ENCODE results near the gene TIMP3.

Gene TIMP3

GRCh38 chr22:32839831-32840584 is 38.5 kb downstream of the TIMP3 start:
- H3K4me3 ChIP-seq (ENCODE audit: low read depth, low read length), result no peak overlapping the region
- no peak for TF ChIP-seq CTCF (IDR thresholded peaks at IDR 0.05; ENCODE audit: insufficient read depth, low read length, missing control alignments)
- no peak for DNase-seq (ENCODE audit: low read depth, low spot score)
- CTCF ChIA-PET, result interaction anchor here (1.0 to 1.2 kb wide), 3 partner anchors 9 to 308 kb away, joined by 3 to 8 read pairs (median 4); no protein-coding TSS in a partner anchor
- POLR2A ChIA-PET, result no interaction called here

GRCh38 chr22:32841175-32841574 is 39.7 kb downstream of the TIMP3 start:
- ChIA-PET CTCF (interaction anchor here (0.7 to 2.0 kb wide), 3 partner anchors 10 to 145 kb away, joined by 3 to 7 read pairs (median 3); no protein-coding TSS in a partner anchor), POLR2A (interaction anchor here (1.4 kb wide), 1 partner anchor 40 kb away, joined by 5 read pairs; the partner anchor contains the start of gene TIMP3)
- no peak for TF ChIP-seq CTCF (IDR thresholded peaks at IDR 0.05; ENCODE audit: insufficient read depth, low read length, missing control alignments)
- no peak for DNase-seq (ENCODE audit: low read depth, low spot score)
- H3K4me3 ChIP-seq (ENCODE audit: low read depth, low read length), result no peak overlapping the region

- DNase-seq (ENCODE audit: low read depth, low spot score), result no peak
- CTCF ChIA-PET, result interaction anchor here (0.9 to 2.0 kb wide), 4 partner anchors 10 to 144 kb away, joined by 3 to 7 read pairs (median 4); no protein-coding TSS in a partner anchor
- TF ChIP-seq CTCF (IDR thresholded peaks at IDR 0.05; ENCODE audit: insufficient read depth, low read length, missing control alignments), result no peak
- POLR2A ChIA-PET, result no interaction called here
- no peak overlapping the region for H3K4me3 ChIP-seq (ENCODE audit: low read depth, low read length)
Observed at GRCh38 chr22:32842486-32842885, 41.0 kb downstream of the TIMP3 start.

- POLR2A ChIA-PET, result no interaction called here
Observed at GRCh38 chr22:32843300-32843699, 41.8 kb downstream of the TIMP3 start.

GRCh38 chr22:32844251-32844650 is 42.7 kb downstream of the TIMP3 start:
- CTCF ChIA-PET, result interaction anchor here (1.7 kb wide), 1 partner anchor 9 kb away, joined by 8 read pairs; no protein-coding TSS in a partner anchor
- TF ChIP-seq CTCF (IDR thresholded peaks at IDR 0.05; ENCODE audit: insufficient read depth, low read length, missing control alignments), result no peak
- no peak for DNase-seq (ENCODE audit: low read depth, low spot score)
- no peak overlapping the region for H3K4me3 ChIP-seq (ENCODE audit: low read depth, low read length)
- POLR2A ChIA-PET, result no interaction called here

More at GRCh38 chr22:32843300-32843699, 41.8 kb downstream of the TIMP3 start:
- no peak for TF ChIP-seq CTCF (IDR thresholded peaks at IDR 0.05; ENCODE audit: insufficient read depth, low read length, missing control alignments)
- CTCF ChIA-PET, result interaction anchor here (0.9 to 1.7 kb wide), 3 partner anchors 10 to 143 kb away, joined by 3 to 4 read pairs (median 3); no protein-coding TSS in a partner anchor
- no peak overlapping the region for H3K4me3 ChIP-seq (ENCODE audit: low read depth, low read length)
- no peak for DNase-seq (ENCODE audit: low read depth, low spot score)

GRCh38 chr22:32846780-32847491 is 45.4 kb downstream of the TIMP3 start:
- DNase-seq (ENCODE audit: low read depth, low spot score), result no peak
- POLR2A ChIA-PET, result no interaction called here
- CTCF ChIA-PET, result interaction anchor here (1.4 to 3.7 kb wide), 3 partner anchors 11 to 81 kb away, joined by 4 to 19 read pairs (median 8); no protein-coding TSS in a partner anchor
- H3K4me3 ChIP-seq (ENCODE audit: low read depth, low read length), result no peak overlapping the region
- TF ChIP-seq CTCF (IDR thresholded peaks at IDR 0.05; ENCODE audit: insufficient read depth, low read length, missing control alignments), result no peak
